Measurements from ENCODE around the gene KLHL17.
"Not testable (repeated sequence)": the region's sequence is repeated elsewhere in the genome, so short reads cannot be mapped to it uniquely, and the experiment has no call there.

The KLHL17 gene

DNA sequence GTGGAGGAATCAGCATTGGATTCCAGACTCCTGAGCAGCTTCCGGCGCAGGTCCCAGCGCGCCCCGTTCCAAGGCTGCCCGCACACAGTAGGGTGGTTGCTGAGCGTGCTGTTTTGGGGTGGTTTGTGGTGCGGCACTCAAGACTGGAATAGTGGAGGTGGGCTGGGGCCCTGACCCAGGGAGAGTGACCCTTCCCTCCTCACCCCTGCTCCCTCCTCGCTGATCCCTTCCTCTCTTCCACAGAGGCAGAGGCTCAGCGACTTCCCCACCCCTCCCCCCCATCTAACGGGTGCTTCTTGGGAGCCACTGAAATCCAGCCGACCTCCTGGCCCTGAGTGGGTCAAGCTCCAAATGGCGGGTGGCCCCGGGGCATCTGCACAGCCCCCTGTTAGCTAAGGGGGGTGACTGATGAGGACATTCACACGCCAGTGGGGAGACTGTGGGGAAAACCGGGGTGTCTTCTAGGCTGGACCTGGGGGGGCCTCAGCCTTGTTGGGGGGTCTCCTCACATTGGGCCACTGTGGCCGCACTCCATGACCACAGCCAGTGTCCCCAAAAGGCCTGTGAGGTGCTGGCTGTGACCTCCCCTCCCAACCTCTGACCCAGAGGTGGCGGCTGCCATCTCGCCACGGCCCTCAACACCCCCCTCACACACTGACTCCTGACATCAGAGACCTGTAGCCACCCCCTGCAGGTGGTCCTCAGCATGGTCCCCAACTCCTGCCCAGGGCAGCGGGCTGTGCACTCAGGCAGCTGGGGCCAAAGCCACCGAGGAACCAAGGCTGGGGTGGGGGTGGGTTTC lies 43.4 kb downstream of the KLHL17 start:
- TF ChIP-seq, protein P1, sequence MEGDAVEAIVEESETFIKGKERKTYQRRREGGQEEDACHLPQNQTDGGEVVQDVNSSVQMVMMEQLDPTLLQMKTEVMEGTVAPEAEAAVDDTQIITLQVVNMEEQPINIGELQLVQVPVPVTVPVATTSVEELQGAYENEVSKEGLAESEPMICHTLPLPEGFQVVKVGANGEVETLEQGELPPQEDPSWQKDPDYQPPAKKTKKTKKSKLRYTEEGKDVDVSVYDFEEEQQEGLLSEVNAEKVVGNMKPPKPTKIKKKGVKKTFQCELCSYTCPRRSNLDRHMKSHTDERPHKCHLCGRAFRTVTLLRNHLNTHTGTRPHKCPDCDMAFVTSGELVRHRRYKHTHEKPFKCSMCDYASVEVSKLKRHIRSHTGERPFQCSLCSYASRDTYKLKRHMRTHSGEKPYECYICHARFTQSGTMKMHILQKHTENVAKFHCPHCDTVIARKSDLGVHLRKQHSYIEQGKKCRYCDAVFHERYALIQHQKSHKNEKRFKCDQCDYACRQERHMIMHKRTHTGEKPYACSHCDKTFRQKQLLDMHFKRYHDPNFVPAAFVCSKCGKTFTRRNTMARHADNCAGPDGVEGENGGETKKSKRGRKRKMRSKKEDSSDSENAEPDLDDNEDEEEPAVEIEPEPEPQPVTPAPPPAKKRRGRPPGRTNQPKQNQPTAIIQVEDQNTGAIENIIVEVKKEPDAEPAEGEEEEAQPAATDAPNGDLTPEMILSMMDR (conservative IDR thresholded peaks at IDR 0.05; ENCODE audit: control insufficient read depth, insufficient read depth, low read depth, low read length), result no peak
- no peak for DNase-seq (ENCODE audit: low read depth)

DNA sequence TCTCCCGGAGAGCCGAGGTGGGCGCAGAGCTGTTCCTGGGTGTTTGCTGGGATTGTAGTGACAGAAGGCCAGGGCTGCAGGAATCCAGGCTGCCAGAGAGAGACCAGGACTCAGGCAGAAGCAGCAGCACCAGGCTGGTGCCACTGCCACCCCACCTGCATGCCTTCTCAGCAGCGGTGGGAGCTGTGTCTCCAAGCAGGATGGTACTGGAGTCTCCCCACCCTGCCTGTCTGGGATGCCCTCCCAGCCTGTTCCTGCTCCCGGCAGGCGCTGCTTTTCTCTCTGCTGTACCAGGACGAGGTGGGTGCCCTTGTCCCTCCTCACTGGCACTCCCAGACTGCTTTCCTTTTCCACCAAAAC lies 44.0 kb downstream of the KLHL17 start:
- H3K4me3 ChIP-seq (ENCODE audit: control insufficient read depth, low read depth, low read length), result no peak overlapping the region
- TF ChIP-seq, protein P1 (conservative IDR thresholded peaks at IDR 0.05; ENCODE audit: control insufficient read depth, insufficient read depth, low read depth, low read length), result no peak
- DNase-seq (ENCODE audit: low read depth), result no peak

More for the DNA sequence above, 43.4 kb downstream of the KLHL17 start:
- H3K4me3 ChIP-seq (ENCODE audit: control insufficient read depth, low read depth, low read length), result no peak overlapping the region

DNA sequence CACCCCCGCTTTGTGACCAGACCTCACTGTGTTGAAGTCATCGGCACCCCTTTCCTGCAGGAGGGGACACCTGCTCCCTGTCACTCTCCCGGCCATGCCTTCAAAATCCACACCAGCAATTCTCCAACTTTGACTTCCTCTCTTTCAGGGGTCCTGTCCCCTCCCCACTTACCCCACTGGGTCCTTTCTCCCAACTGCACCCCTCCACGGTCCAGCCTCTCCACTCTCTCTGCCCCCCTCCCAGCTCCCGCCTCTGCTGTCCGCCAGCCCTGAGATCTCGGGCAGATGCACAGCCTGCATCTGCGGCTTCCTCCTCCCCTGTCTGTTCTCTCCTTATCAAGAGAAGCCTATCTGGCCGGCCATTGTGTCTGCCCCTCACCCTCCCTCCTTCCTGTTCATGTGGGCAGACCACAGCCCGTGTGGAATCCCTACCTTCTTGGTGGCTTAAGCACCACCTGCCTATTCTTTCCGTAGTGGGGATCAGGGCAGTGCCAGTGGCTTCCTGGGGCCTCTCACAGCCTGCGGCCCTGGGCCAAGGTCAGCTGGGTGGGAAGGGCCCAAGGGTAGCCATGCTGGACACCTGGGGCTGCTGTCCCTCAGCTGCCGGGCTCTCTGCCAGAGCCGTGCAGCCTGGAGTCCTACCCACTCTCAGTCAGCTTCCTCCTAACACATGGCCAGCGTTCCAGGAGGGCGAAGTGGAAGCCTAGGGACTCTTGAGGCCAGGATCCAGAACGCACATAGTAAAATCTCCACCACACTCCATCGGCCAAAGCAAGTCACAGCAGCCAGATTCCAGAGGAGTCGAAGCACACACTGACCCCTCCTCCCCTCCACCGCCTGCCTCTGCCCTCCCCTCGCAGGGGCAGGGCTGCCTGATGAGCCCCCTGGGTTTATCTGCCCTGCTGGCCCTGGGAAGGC lies 44.7 kb downstream of the KLHL17 start:
- TF ChIP-seq, protein P1 (conservative IDR thresholded peaks at IDR 0.05; ENCODE audit: control insufficient read depth, insufficient read depth, low read depth, low read length), result no peak
- no peak overlapping the region for H3K4me3 ChIP-seq (ENCODE audit: control insufficient read depth, low read depth, low read length)
- no peak for DNase-seq (ENCODE audit: low read depth)

DNA sequence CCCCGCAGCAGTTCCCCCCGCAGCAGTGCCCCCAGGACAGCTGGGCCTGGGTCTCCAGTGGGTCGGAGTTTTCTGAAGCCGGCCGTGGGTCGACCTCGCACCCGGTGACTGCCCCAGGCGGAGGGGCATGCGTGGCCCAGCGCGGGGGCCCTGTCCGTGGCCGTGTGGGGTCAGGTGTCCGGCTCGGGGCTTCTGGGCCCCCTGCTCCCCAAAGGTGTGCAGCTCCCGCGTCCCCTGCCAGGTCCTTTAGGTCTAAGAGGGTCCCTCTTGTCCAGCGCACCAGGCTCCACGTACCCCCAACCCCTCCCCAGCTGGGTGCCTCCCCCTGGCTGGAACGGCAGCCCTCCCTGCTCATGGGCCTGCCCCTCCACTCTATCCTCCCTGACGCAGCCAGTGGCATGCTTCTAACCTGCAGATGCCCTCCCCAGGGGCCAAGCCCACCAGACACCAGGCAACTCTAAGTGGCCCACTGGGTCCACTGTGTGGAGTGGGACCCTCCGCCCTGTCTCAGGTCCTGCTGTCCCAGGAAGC lies 45.5 kb downstream of the KLHL17 start:
- TF ChIP-seq, protein P1 (conservative IDR thresholded peaks at IDR 0.05; ENCODE audit: control insufficient read depth, insufficient read depth, low read depth, low read length), result no peak
- no peak overlapping the region for H3K4me3 ChIP-seq (ENCODE audit: control insufficient read depth, low read depth, low read length)
- no peak for DNase-seq (ENCODE audit: low read depth)

DNA sequence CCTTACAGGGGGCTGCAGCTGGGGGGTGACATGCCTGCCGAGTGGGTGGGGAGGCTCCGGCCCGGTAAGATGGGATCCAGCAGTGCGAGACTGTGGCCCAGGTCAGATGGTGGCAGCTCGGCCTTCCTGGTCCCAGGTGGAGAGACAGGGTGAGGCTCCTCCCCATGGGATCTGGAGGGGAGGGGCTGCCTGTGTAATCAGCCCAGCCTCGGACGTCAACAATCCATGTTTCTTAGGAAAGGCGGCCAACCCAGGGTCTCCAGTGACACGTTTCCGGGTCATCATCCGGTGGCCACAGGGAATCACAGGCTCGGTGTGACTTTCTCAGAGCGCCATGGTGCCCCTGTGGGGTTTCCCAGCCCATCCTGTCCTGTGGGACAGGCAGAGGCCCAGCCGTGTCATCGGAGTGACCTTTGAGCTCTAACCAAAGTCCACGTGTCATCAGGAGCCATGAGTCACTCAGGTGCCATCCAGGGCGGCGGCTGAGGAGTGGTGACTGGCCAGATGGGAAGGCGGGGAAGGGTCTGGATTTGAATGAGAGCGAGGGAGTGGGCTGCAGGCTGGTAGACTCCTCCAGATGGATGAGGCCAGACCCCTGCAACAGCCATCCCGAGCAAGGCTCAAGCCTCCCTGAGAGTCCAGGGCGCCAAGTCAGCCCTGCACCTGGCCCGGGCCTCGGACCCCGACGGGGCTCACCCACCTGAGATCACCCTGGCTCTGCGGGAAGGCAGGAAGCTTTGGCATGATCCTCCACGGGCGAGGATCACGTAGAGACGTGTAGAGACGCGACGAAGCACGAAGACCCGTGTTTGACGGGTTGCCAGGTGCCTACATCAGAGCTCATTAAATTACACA lies 46.1 kb downstream of the KLHL17 start:
- no peak for DNase-seq (ENCODE audit: low read depth)
- no peak overlapping the region for H3K4me3 ChIP-seq (ENCODE audit: control insufficient read depth, low read depth, low read length)
- TF ChIP-seq, protein P1 (conservative IDR thresholded peaks at IDR 0.05; ENCODE audit: control insufficient read depth, insufficient read depth, low read depth, low read length), result no peak

DNA sequence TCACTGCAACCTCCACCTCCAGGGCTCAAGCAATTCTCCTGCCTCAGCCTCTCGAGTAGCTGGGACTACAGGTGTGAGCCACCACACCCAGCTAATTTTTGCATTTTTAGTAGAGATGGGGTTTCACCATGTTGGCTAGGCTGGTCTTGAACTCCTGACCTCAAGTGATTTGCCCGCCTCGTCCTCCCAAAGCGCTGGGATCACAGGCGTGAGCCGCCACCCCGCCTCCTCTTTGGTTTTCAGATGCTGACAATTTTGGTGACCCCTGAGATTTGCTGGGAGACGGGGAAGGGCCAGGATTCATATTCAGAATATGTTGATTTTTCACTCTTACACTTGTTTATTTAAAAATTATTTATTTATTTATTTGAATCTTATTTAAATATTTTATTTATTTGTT lies 49.7 kb downstream of the KLHL17 start:
- not testable (repeated sequence) for DNase-seq (ENCODE audit: low read depth); H3K4me3 ChIP-seq (ENCODE audit: control insufficient read depth, low read depth, low read length)

Data from fibroblast of mammary gland (primary cell).